Measurements from ENCODE around the gene CBX4. TPM values are rescaled to one million over a fixed set of nuclear protein-coding genes. Genes with fewer than 3 reads are reported as not detected.

The CBX4 gene
- polyA plus RNA-seq, 1 donor from 2014 or later: 31.9 TPM

DNA sequence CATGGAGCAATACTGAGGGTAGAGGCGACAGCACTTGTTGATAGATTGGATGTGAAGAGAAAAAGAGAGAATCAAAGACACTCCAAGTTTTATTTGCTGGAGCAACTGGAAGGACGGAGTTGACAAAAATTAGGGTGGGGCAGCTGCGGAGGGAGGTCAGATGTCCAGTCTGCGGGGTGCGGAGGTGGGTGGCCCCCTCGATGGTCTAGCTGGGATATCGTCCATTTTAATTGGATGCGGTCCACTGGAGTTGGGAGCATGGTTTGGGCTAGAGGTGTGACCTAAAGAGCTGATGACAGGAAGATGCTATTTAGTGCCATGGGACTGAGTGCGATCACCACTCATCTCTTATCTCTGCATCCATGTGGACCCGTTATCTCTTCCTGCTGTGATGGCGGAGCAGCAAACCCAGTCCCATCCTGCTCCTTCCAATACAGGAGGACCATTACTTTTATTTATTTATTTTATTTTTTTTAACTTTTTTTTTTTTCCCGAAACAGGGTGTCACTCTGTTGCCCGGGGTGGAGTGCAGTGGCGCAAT lies 48.3 kb upstream of the CBX4 start:
- H3K4me2 ChIP-seq (ENCODE audit: low read length): no peak overlapping the region
- no peaks in the 10 kb centered on the region for H3K9me2 ChIP-seq (ENCODE audit: insufficient read depth, low read length)
- H3K9ac ChIP-seq (ENCODE audit: low read length): no peak overlapping the region
- H3K79me2 ChIP-seq (replicated peaks; ENCODE audit: insufficient read depth, low read length): no peaks in the 10 kb centered on the region
- no peak for TF ChIP-seq EZH2 (IDR thresholded peaks at IDR 0.05; ENCODE audit: borderline replicate concordance, insufficient read depth, low read length, poor library complexity, severe bottlenecking)
- TF ChIP-seq RAD21 (conservative IDR thresholded peaks at IDR 0.05): no peak
- no peak for TF ChIP-seq SMC3 (conservative IDR thresholded peaks at IDR 0.05; ENCODE audit: poor library complexity)
- no peak for TF ChIP-seq MXI1 (conservative IDR thresholded peaks at IDR 0.05; ENCODE audit: poor library complexity, severe bottlenecking)
- TF ChIP-seq, protein P1, sequence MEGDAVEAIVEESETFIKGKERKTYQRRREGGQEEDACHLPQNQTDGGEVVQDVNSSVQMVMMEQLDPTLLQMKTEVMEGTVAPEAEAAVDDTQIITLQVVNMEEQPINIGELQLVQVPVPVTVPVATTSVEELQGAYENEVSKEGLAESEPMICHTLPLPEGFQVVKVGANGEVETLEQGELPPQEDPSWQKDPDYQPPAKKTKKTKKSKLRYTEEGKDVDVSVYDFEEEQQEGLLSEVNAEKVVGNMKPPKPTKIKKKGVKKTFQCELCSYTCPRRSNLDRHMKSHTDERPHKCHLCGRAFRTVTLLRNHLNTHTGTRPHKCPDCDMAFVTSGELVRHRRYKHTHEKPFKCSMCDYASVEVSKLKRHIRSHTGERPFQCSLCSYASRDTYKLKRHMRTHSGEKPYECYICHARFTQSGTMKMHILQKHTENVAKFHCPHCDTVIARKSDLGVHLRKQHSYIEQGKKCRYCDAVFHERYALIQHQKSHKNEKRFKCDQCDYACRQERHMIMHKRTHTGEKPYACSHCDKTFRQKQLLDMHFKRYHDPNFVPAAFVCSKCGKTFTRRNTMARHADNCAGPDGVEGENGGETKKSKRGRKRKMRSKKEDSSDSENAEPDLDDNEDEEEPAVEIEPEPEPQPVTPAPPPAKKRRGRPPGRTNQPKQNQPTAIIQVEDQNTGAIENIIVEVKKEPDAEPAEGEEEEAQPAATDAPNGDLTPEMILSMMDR (IDR thresholded peaks at IDR 0.05; ENCODE audit: poor library complexity, severe bottlenecking): no peak
- TF ChIP-seq TAF1 (IDR thresholded peaks at IDR 0.05; ENCODE audit: low read depth): no peak
- no peak for TF ChIP-seq EP300 (conservative IDR thresholded peaks at IDR 0.05; ENCODE audit: poor library complexity, severe bottlenecking)
- TF ChIP-seq POLR2AphosphoS5 (IDR thresholded peaks at IDR 0.05): no peak
- TF ChIP-seq, protein P2, sequence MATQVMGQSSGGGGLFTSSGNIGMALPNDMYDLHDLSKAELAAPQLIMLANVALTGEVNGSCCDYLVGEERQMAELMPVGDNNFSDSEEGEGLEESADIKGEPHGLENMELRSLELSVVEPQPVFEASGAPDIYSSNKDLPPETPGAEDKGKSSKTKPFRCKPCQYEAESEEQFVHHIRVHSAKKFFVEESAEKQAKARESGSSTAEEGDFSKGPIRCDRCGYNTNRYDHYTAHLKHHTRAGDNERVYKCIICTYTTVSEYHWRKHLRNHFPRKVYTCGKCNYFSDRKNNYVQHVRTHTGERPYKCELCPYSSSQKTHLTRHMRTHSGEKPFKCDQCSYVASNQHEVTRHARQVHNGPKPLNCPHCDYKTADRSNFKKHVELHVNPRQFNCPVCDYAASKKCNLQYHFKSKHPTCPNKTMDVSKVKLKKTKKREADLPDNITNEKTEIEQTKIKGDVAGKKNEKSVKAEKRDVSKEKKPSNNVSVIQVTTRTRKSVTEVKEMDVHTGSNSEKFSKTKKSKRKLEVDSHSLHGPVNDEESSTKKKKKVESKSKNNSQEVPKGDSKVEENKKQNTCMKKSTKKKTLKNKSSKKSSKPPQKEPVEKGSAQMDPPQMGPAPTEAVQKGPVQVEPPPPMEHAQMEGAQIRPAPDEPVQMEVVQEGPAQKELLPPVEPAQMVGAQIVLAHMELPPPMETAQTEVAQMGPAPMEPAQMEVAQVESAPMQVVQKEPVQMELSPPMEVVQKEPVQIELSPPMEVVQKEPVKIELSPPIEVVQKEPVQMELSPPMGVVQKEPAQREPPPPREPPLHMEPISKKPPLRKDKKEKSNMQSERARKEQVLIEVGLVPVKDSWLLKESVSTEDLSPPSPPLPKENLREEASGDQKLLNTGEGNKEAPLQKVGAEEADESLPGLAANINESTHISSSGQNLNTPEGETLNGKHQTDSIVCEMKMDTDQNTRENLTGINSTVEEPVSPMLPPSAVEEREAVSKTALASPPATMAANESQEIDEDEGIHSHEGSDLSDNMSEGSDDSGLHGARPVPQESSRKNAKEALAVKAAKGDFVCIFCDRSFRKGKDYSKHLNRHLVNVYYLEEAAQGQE (IDR thresholded peaks at IDR 0.05; ENCODE audit: borderline replicate concordance): no peak
- no peaks in the 10 kb centered on the region for H3K9me3 ChIP-seq (ENCODE audit: low read length)
- H2AFZ ChIP-seq (ENCODE audit: low read depth, low read length): no peak overlapping the region
- H3K4me3 ChIP-seq (ENCODE audit: low read length): no peak overlapping the region
- H3F3A ChIP-seq (ENCODE audit: insufficient read depth, low read length, poor library complexity, severe bottlenecking): no peaks in the 10 kb centered on the region
- H3K27ac ChIP-seq (ENCODE audit: low read length): no peak overlapping the region
- H3K27me3 ChIP-seq (ENCODE audit: insufficient read depth, low read depth, low read length): no peaks in the 10 kb centered on the region
- H3K36me3 ChIP-seq (ENCODE audit: insufficient read depth, low read length): no peaks in the 10 kb centered on the region
- no peaks in the 10 kb centered on the region for H4K20me1 ChIP-seq (ENCODE audit: insufficient read depth)

GRCh38 chr17:79883202-79883601 lies 44.0 kb upstream of the CBX4 start:
- Histone ChIP-seq H4K20me1 (ENCODE audit: insufficient read depth) (no peaks in the 10 kb centered on the region), H3K9me2 (ENCODE audit: insufficient read depth, low read length) (no peaks in the 10 kb centered on the region), H3K9ac (ENCODE audit: low read length) (no peak overlapping the region), H3K27ac (ENCODE audit: low read length) (no peak overlapping the region), H3F3A (ENCODE audit: insufficient read depth, low read length, poor library complexity, severe bottlenecking) (no peaks in the 10 kb centered on the region), H3K9me3 (ENCODE audit: low read length) (no peaks in the 10 kb centered on the region), H3K4me2 (ENCODE audit: low read length) (no peak overlapping the region), H3K4me3 (ENCODE audit: low read length) (no peak overlapping the region), H3K79me2 (replicated peaks; ENCODE audit: insufficient read depth, low read length) (no peaks in the 10 kb centered on the region), H3K36me3 (ENCODE audit: insufficient read depth, low read length) (no peaks in the 10 kb centered on the region), H3K27me3 (ENCODE audit: insufficient read depth, low read depth, low read length) (no peaks in the 10 kb centered on the region), H2AFZ (ENCODE audit: low read depth, low read length) (no peak overlapping the region)
- TF ChIP-seq, protein P2 (IDR thresholded peaks at IDR 0.05; ENCODE audit: borderline replicate concordance): no peak
- TF ChIP-seq MXI1 (conservative IDR thresholded peaks at IDR 0.05; ENCODE audit: poor library complexity, severe bottlenecking) (no peak), POLR2AphosphoS5 (IDR thresholded peaks at IDR 0.05) (no peak), RAD21 (conservative IDR thresholded peaks at IDR 0.05) (no peak), SMC3 (conservative IDR thresholded peaks at IDR 0.05; ENCODE audit: poor library complexity) (no peak), EZH2 (IDR thresholded peaks at IDR 0.05; ENCODE audit: borderline replicate concordance, insufficient read depth, low read length, poor library complexity, severe bottlenecking) (no peak), EP300 (conservative IDR thresholded peaks at IDR 0.05; ENCODE audit: poor library complexity, severe bottlenecking) (no peak), TAF1 (IDR thresholded peaks at IDR 0.05; ENCODE audit: low read depth) (no peak)
- TF ChIP-seq, protein P1 (IDR thresholded peaks at IDR 0.05; ENCODE audit: poor library complexity, severe bottlenecking): no peak
